ENCODE measurements around the gene ENTR1.

ENTR1 gene

GRCh38 chr9:136379003-136379287 lies 31.5 kb downstream of the ENTR1 start (continued):
- TF ChIP-seq, protein P1, sequence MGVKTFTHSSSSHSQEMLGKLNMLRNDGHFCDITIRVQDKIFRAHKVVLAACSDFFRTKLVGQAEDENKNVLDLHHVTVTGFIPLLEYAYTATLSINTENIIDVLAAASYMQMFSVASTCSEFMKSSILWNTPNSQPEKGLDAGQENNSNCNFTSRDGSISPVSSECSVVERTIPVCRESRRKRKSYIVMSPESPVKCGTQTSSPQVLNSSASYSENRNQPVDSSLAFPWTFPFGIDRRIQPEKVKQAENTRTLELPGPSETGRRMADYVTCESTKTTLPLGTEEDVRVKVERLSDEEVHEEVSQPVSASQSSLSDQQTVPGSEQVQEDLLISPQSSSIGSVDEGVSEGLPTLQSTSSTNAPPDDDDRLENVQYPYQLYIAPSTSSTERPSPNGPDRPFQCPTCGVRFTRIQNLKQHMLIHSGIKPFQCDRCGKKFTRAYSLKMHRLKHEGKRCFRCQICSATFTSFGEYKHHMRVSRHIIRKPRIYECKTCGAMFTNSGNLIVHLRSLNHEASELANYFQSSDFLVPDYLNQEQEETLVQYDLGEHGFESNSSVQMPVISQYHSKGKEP (tag by site-specific recombination; IDR thresholded peaks at IDR 0.05), result no peak
- no peak for TF ChIP-seq RBAK (tag by site-specific recombination; IDR thresholded peaks at IDR 0.05)

DNA sequence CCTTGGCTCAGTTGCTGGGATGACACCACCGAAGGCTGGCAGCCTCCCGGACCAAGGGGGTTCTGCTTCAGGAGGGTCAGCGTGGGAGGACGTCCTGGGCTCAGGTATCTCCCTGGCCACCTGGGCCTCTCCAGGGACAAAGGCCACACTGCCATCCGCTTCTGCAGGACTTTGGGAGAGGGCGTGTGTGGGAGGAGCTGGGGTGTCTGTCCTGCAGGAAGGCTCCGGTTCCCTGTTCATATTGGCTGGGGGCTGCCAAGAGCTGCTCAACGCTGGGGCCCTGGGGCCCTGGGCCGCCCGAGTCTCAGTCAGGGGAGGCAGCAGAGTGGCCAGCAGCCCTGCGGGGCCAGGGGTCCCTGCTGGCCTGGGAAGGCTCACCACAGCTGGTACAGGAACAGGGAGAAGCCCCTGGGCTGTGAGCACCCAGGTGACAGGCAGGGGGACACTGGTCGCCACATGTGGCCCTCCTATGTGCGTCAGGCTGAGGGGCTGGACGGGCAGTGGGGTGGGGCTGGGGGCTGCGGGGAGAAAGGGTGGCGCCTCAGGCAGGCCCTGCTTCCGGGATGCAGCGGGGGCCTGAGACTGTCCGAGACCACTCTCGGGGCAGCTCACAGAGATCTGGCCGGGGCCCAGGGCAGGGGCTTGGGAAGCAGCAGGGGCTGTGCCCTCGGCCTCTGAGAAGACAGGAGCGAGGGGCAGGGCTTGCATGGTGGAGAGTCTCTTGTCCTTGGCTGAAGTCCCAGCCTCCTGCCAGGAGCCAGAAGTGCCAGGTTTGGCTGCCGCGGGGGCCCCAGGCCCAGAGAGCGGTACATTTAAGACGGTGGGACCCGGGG lies 32.0 kb downstream of the ENTR1 start:
- POLR2A ChIA-PET, result interaction anchor here (1.4 to 1.9 kb wide), 3 partner anchors 12 to 15 kb away, joined by 3 to 16 read pairs (median 5); partner anchors contain the start of gene DNLZ
- no peaks in the 10 kb centered on the region for H3K4me1 ChIP-seq (ENCODE audit: control insufficient read depth, insufficient read depth, low read length)
- CTCF ChIA-PET, result interaction anchor here (0.9 kb wide), 1 partner anchor 66 kb away, joined by 3 read pairs; no protein-coding TSS in a partner anchor
- H3K27ac ChIP-seq (ENCODE audit: extremely low read depth, low read depth, low read length), result no peak overlapping the region
- no peak overlapping the region for H3K4me3 ChIP-seq (ENCODE audit: low read depth, low read length)
- no peak for TF ChIP-seq ZNF175 (tag by site-specific recombination; IDR thresholded peaks at IDR 0.05)
- TF ChIP-seq ZNF23 (tag by site-specific recombination; IDR thresholded peaks at IDR 0.05; ENCODE audit: borderline replicate concordance), result no peak
- no peak for TF ChIP-seq ZNF202 (tag by site-specific recombination; IDR thresholded peaks at IDR 0.05; ENCODE audit: borderline replicate concordance)
- no peak for TF ChIP-seq ZNF223 (tag by site-specific recombination; IDR thresholded peaks at IDR 0.05)
- no peak for TF ChIP-seq PBX3 (CRISPR knock-in tag; IDR thresholded peaks at IDR 0.05)
- no peak for TF ChIP-seq MEIS1 (CRISPR knock-in tag; IDR thresholded peaks at IDR 0.05; ENCODE audit: borderline replicate concordance)
- TF ChIP-seq HOXD13 (CRISPR knock-in tag; IDR thresholded peaks at IDR 0.05; ENCODE audit: borderline replicate concordance), result no peak
- TF ChIP-seq YY1 (tag by site-specific recombination; IDR thresholded peaks at IDR 0.05), result no peak
- no peak for TF ChIP-seq PATZ1 (tag by site-specific recombination; IDR thresholded peaks at IDR 0.05)
- TF ChIP-seq ZNF221 (tag by site-specific recombination; IDR thresholded peaks at IDR 0.05; ENCODE audit: borderline replicate concordance), result no peak
- TF ChIP-seq ZNF114 (tag by site-specific recombination; IDR thresholded peaks at IDR 0.05), result no peak
- TF ChIP-seq, protein P2, sequence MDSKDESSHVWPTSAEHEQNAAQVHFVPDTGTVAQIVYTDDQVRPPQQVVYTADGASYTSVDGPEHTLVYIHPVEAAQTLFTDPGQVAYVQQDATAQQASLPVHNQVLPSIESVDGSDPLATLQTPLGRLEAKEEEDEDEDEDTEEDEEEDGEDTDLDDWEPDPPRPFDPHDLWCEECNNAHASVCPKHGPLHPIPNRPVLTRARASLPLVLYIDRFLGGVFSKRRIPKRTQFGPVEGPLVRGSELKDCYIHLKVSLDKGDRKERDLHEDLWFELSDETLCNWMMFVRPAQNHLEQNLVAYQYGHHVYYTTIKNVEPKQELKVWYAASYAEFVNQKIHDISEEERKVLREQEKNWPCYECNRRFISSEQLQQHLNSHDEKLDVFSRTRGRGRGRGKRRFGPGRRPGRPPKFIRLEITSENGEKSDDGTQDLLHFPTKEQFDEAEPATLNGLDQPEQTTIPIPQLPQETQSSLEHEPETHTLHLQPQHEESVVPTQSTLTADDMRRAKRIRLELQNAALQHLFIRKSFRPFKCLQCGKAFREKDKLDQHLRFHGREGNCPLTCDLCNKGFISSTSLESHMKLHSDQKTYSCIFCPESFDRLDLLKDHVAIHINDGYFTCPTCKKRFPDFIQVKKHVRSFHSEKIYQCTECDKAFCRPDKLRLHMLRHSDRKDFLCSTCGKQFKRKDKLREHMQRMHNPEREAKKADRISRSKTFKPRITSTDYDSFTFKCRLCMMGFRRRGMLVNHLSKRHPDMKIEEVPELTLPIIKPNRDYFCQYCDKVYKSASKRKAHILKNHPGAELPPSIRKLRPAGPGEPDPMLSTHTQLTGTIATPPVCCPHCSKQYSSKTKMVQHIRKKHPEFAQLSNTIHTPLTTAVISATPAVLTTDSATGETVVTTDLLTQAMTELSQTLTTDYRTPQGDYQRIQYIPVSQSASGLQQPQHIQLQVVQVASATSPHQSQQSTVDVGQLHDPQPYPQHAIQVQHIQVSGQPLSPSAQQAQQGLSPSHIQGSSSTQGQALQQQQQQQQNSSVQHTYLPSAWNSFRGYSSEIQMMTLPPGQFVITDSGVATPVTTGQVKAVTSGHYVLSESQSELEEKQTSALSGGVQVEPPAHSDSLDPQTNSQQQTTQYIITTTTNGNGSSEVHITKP (tag by site-specific recombination; IDR thresholded peaks at IDR 0.05), result no peak
- TF ChIP-seq ZNF48 (tag by site-specific recombination; IDR thresholded peaks at IDR 0.05), result no peak
- TF ChIP-seq ZNF140 (tag by site-specific recombination; IDR thresholded peaks at IDR 0.05), result no peak
- no peak for TF ChIP-seq ZNF394 (tag by site-specific recombination; IDR thresholded peaks at IDR 0.05; ENCODE audit: borderline replicate concordance)
- peaks cover 0 to 88% of the 10 kb centered on the region in 2 experiments; a peak in 1 of 3 replicates for H3K36me3 ChIP-seq (ENCODE audit: control insufficient read depth in 2 of 2, insufficient read depth in 1 of 2, low read length in 2 of 2)
- no peaks in the 10 kb centered on the region for H3K9me3 ChIP-seq (ENCODE audit: control insufficient read depth, insufficient read depth, low read depth, low read length)

Data from HEK293 (cell line).